Astrocyte (in vitro differentiated cells and primary cell): ENCODE results near the gene MRPL42. TPM values are rescaled to one million over a fixed set of nuclear protein-coding genes. Genes with fewer than 3 reads are reported as not detected.

ENCODE experiments used
- DNase-seq: peaks from one replicate; pipeline ENCODE4 v3.0.0-alpha.2; 2010; ENCODE audit warnings: low read depth
- FAIRE-seq: peaks from 2 replicates; lab custom pipeline; 2011; peaks lifted over from hg19 to GRCh38; lab: Jason Lieb, UNC
- H2AFZ ChIP-seq: 2 replicates; pipeline ENCODE4 v1.6.0; 2012; ENCODE audit warnings: low read depth, low read length, inconsistent platforms
- H3K27ac ChIP-seq: 2 replicates; pipeline ENCODE4 v1.5.1; 2011; ENCODE audit warnings: low read depth, low read length, inconsistent platforms
- H3K27me3 ChIP-seq: 2 replicates; pipeline ENCODE4 v1.6.0; 2011; ENCODE audit warnings: low read length, inconsistent platforms; ENCODE audit not compliant: insufficient read depth
- H3K36me3 ChIP-seq: 2 replicates; pipeline ENCODE4 v1.5.1; 2011; ENCODE audit warnings: low read length, inconsistent platforms; ENCODE audit not compliant: insufficient read depth
- H3K4me1 ChIP-seq: 2 replicates; pipeline ENCODE4 v1.5.1; 2011; ENCODE audit warnings: low read length, inconsistent platforms; ENCODE audit not compliant: insufficient read depth
- H3K4me2 ChIP-seq: 2 replicates; pipeline ENCODE4 v1.6.0; 2012; ENCODE audit warnings: low read length, inconsistent platforms
- H3K4me3 ChIP-seq: 2 replicates; pipeline ENCODE4 v1.5.1; 2011; ENCODE audit warnings: low read depth, mild to moderate bottlenecking, low read length, inconsistent platforms; ENCODE audit not compliant: insufficient read depth
- H3K79me2 ChIP-seq: 2 replicates; pipeline ENCODE4 v1.6.0; 2012; ENCODE audit warnings: mild to moderate bottlenecking, low read length, inconsistent platforms; ENCODE audit not compliant: insufficient read depth
- H3K9ac ChIP-seq: 2 replicates; pipeline ENCODE4 v1.6.0; 2012; ENCODE audit warnings: mild to moderate bottlenecking, low read length, inconsistent platforms
- H3K9me3 ChIP-seq: 2 replicates; pipeline ENCODE4 v1.5.1; 2012; ENCODE audit warnings: low read depth, mild to moderate bottlenecking, low read length, inconsistent platforms; ENCODE audit not compliant: insufficient read depth
- H4K20me1 ChIP-seq: 2 replicates; pipeline ENCODE4 v1.6.0; 2012; ENCODE audit warnings: low read length, inconsistent platforms; ENCODE audit not compliant: insufficient read depth
- H3K27ac Mint-ChIP-seq: one replicate; pipeline ENCODE4 v1.8.0; 2021; ENCODE audit warnings: mild to moderate bottlenecking, mixed read lengths; ENCODE audit not compliant: unreplicated experiment
- H3K27me3 Mint-ChIP-seq: one replicate; pipeline ENCODE4 v1.8.0; 2021; ENCODE audit warnings: low read depth, mixed read lengths; ENCODE audit not compliant: unreplicated experiment
- H3K36me3 Mint-ChIP-seq: one replicate; pipeline ENCODE4 v1.8.0; 2021; ENCODE audit warnings: low read depth, mixed read lengths; ENCODE audit not compliant: unreplicated experiment
- H3K4me1 Mint-ChIP-seq: one replicate; pipeline ENCODE4 v1.8.0; 2021; ENCODE audit warnings: low read depth, mixed read lengths; ENCODE audit not compliant: unreplicated experiment
- H3K4me3 Mint-ChIP-seq: one replicate; pipeline ENCODE4 v1.8.0; 2021; ENCODE audit warnings: mild to moderate bottlenecking, moderate library complexity, mixed read lengths; ENCODE audit not compliant: unreplicated experiment
- H3K9me3 Mint-ChIP-seq: one replicate; pipeline ENCODE4 v1.8.0; 2021; ENCODE audit warnings: mild to moderate bottlenecking, mixed read lengths; ENCODE audit not compliant: unreplicated experiment
- EZH2 ChIP-seq: IDR thresholded peaks from 2 replicates; pipeline ENCODE4 v1.6.1; 2012; ENCODE audit warnings: mild to moderate bottlenecking, low read length, inconsistent platforms; ENCODE audit not compliant: insufficient read depth
- total RNA-seq: library from RNA; stranded (reverse); gene quantifications from 2 replicates; pipeline ENCODE4 v1.2.1, GENCODE V29; 2021
- TF ChIP-seq, protein P1 (sequence below): IDR thresholded peaks from 2 replicates; pipeline ENCODE4 v1.5.1; 2011; ENCODE audit warnings: low read depth, mild to moderate bottlenecking, inconsistent platforms, low read length, moderate library complexity; ENCODE audit not compliant: insufficient read depth

Gene MRPL42
- total RNA-seq, 1 donor from 2014 or later = 65.6 TPM

DNA sequence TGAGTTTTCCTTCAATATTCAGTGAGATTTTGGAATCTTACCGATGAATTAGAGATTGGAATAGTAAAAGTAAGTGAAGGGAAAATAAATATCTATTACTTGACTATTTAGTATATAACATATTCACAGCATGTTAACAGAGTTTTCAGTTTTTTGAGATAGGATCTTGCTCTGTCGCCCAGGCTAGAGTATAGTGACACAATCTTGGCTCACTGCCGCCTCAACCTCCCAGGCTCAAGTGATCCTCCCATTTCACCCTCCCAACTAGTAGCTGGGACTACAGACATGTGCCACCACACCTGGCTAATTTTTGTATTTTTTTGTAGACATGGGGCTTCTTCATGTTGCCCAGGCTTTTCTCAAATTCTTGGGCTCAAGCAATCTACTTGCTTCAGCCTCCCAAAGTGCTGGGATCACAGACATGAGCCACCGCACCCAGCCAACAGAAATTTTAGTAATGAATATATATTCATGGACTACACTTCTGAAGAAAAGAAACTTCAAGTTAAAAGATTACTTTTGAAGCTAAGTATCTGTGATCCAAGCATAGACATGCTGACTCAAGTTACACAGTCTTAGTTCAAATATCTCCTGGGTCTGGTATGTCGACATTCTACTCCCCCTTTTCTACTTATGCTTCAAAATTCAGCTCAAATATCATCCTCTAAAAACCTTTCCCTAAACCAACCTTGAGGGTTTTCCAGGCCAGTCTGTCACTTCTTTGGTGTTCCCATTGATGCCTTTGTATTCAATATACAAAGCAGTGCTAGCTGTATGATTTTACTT is 39.3 kb upstream of the MRPL42 start:
- Histone ChIP-seq H2AFZ (no peak overlapping the region), H3K27me3 (no peaks in the 10 kb centered on the region), H4K20me1 (peaks cover 94% of the 10 kb centered on the region), H3K4me2 (no peak overlapping the region), H3K36me3 (no peaks in the 10 kb centered on the region), H3K9ac (no peak overlapping the region), H3K27ac (no peak overlapping the region), H3K79me2 (peaks cover 99% of the 10 kb centered on the region), H3K4me1 (no peaks in the 10 kb centered on the region), H3K4me3 (no peak overlapping the region), H3K9me3 (no peaks in the 10 kb centered on the region)
- DNase-seq = peak; percentile 52
- Mint-ChIP-seq H3K36me3 (no peaks in the 10 kb centered on the region), H3K9me3 (no peaks in the 10 kb centered on the region), H3K27ac (no peak overlapping the region), H3K27me3 (no peaks in the 10 kb centered on the region), H3K4me3 (no peak overlapping the region), H3K4me1 (peaks cover 64% of the 10 kb centered on the region)
- TF ChIP-seq EZH2 = no peak
- TF ChIP-seq, protein P1, sequence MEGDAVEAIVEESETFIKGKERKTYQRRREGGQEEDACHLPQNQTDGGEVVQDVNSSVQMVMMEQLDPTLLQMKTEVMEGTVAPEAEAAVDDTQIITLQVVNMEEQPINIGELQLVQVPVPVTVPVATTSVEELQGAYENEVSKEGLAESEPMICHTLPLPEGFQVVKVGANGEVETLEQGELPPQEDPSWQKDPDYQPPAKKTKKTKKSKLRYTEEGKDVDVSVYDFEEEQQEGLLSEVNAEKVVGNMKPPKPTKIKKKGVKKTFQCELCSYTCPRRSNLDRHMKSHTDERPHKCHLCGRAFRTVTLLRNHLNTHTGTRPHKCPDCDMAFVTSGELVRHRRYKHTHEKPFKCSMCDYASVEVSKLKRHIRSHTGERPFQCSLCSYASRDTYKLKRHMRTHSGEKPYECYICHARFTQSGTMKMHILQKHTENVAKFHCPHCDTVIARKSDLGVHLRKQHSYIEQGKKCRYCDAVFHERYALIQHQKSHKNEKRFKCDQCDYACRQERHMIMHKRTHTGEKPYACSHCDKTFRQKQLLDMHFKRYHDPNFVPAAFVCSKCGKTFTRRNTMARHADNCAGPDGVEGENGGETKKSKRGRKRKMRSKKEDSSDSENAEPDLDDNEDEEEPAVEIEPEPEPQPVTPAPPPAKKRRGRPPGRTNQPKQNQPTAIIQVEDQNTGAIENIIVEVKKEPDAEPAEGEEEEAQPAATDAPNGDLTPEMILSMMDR = no peak
- no peak for FAIRE-seq

DNA sequence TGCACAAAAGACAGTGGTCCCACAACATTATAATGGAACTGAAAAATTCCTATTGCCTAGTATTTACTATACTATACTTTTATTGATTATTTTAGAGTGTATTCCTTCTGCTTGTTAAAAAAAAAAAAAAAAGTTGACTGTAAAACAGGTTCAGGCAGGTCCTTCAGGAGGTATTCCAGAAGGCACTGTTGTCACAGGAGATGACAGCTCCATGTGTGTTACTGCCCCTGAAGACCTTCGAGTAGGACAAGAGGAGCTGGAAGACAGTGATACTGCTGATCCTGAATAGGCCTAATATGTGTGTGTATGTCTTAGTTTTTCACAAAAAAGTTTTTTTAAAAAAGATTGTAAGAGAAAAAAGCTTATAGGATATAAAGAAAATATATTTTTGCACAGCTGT is 37.9 kb upstream of the MRPL42 start:
- no peak for TF ChIP-seq EZH2
- TF ChIP-seq, protein P1 = no peak

DNA sequence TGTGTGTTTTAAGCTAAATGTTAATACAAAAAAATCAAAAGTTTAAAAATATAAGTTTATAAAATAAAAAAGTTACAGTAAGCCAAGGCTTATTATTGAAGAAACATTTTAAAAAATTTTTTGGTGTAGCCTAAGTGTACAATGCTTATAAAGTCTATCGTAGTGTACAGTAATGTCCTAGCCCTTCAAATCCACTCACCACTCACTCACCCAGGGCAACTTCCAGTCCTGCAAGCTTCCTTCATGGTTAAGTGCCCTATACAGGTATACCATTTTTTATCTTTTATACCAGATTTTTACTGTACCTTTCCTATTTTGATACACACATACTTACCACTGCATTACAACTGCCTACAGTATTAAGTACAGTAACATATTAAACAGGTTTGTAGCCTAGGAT is 37.5 kb upstream of the MRPL42 start:
- Histone ChIP-seq H3K9ac (no peak overlapping the region), H3K4me2 (no peak overlapping the region), H3K79me2 (peaks cover 99% of the 10 kb centered on the region), H3K4me1 (no peaks in the 10 kb centered on the region), H3K27ac (no peak overlapping the region), H4K20me1 (peaks cover 89% of the 10 kb centered on the region), H3K27me3 (no peaks in the 10 kb centered on the region), H2AFZ (no peak overlapping the region), H3K4me3 (no peak overlapping the region), H3K36me3 (no peaks in the 10 kb centered on the region), H3K9me3 (no peaks in the 10 kb centered on the region)
- Mint-ChIP-seq H3K4me3 (no peak overlapping the region), H3K4me1 (peaks cover 46% of the 10 kb centered on the region), H3K27me3 (no peaks in the 10 kb centered on the region), H3K9me3 (no peaks in the 10 kb centered on the region), H3K27ac (peak overlapping the region; percentile 26), H3K36me3 (no peaks in the 10 kb centered on the region)
- TF ChIP-seq EZH2 = no peak
- TF ChIP-seq, protein P1 = no peak
- no peak for DNase-seq
- FAIRE-seq = no peak

More for the DNA sequence above, 37.9 kb upstream of the MRPL42 start:
- no peaks in the 10 kb centered on the region for H3K9me3 ChIP-seq
- H3K27ac ChIP-seq = no peak overlapping the region
- no peaks in the 10 kb centered on the region for H3K4me1 ChIP-seq
- H3K4me2 ChIP-seq = no peak overlapping the region
- no peaks in the 10 kb centered on the region for H3K27me3 Mint-ChIP-seq
- no peaks in the 10 kb centered on the region for H3K36me3 ChIP-seq
- H3K4me1 Mint-ChIP-seq = peaks cover 51% of the 10 kb centered on the region
- FAIRE-seq = no peak
- H3K4me3 ChIP-seq = no peak overlapping the region
- H3K27ac Mint-ChIP-seq = no peak overlapping the region
- no peak overlapping the region for H3K4me3 Mint-ChIP-seq
- no peaks in the 10 kb centered on the region for H3K27me3 ChIP-seq
- H4K20me1 ChIP-seq = peaks cover 90% of the 10 kb centered on the region
- H3K9ac ChIP-seq = no peak overlapping the region
- peaks cover 99% of the 10 kb centered on the region for H3K79me2 ChIP-seq
- H2AFZ ChIP-seq = no peak overlapping the region
- no peak for DNase-seq
- H3K36me3 Mint-ChIP-seq = no peaks in the 10 kb centered on the region
- H3K9me3 Mint-ChIP-seq = no peaks in the 10 kb centered on the region
